Neural crest cell (in vitro differentiated cells): Measurements from ENCODE around the gene PARP15. TPM values are rescaled to one million over a fixed set of nuclear protein-coding genes. Genes with fewer than 3 reads are reported as not detected.

Source experiments
- DNase-seq: peaks from one replicate; pipeline ENCODE4 v3.0.0; 2021; ENCODE audit warnings: low read depth, mixed read lengths, low spot score
- H3K27ac Mint-ChIP-seq: one replicate; pipeline ENCODE4 v1.8.0; 2021; ENCODE audit warnings: mild to moderate bottlenecking, mixed read lengths; ENCODE audit not compliant: unreplicated experiment
- H3K27me3 Mint-ChIP-seq: 2 replicates; pipeline ENCODE4 v1.8.0; 2021; ENCODE audit warnings: low read depth, mild to moderate bottlenecking, mixed read lengths
- H3K36me3 Mint-ChIP-seq: 2 replicates; pipeline ENCODE4 v1.8.0; 2021; ENCODE audit warnings: low read depth, mild to moderate bottlenecking, mixed read lengths
- H3K4me1 Mint-ChIP-seq: 2 replicates; pipeline ENCODE4 v1.8.0; 2021; ENCODE audit warnings: mixed read lengths
- H3K4me3 Mint-ChIP-seq: one replicate; pipeline ENCODE4 v1.8.0; 2021; ENCODE audit warnings: mild to moderate bottlenecking, mixed read lengths
- H3K9me3 Mint-ChIP-seq: 2 replicates; pipeline ENCODE4 v1.8.0; 2021; ENCODE audit warnings: mixed read lengths
- CTCF ChIP-seq: fragments of 200-600 bp; sonication (generic); conservative IDR thresholded peaks from 2 replicates; pipeline ENCODE4 v1.5.0; 2021; ENCODE audit warnings: antibody characterized with exemption, mild to moderate bottlenecking
- total RNA-seq: library from RNA; stranded (reverse); gene quantifications from 2 replicates; pipeline ENCODE4 v1.2.1, GENCODE V29; 2021

PARP15 gene
- total RNA-seq, 1 donor from 2014 or later = not detected

GRCh38 chr3:122615303-122615702 lies 37.9 kb downstream of the PARP15 start:
- DNase-seq = no peak
- Mint-ChIP-seq H3K27ac (no peak overlapping the region), H3K36me3 (no peaks in the 10 kb centered on the region), H3K9me3 (no peaks in the 10 kb centered on the region), H3K4me1 (peaks cover 4% of the 10 kb centered on the region), H3K4me3 (no peak overlapping the region), H3K27me3 (peaks cover 25% of the 10 kb centered on the region)
- no peak for TF ChIP-seq CTCF

- Mint-ChIP-seq H3K4me3 (no peak overlapping the region), H3K4me1 (no peaks in the 10 kb centered on the region), H3K27ac (no peak overlapping the region), H3K9me3 (no peaks in the 10 kb centered on the region), H3K27me3 (peaks cover 37% of the 10 kb centered on the region), H3K36me3 (no peaks in the 10 kb centered on the region)
- TF ChIP-seq CTCF = no peak
- no peak for DNase-seq
Observed at GRCh38 chr3:122618614-122619013, 41.2 kb downstream of the PARP15 start.

- no peaks in the 10 kb centered on the region for H3K9me3 Mint-ChIP-seq
- no peak for DNase-seq
- no peak overlapping the region for H3K27ac Mint-ChIP-seq
- peaks cover 37% of the 10 kb centered on the region for H3K27me3 Mint-ChIP-seq
- H3K36me3 Mint-ChIP-seq = no peaks in the 10 kb centered on the region
- no peaks in the 10 kb centered on the region for H3K4me1 Mint-ChIP-seq
- no peak for TF ChIP-seq CTCF
- no peak overlapping the region for H3K4me3 Mint-ChIP-seq
Observed at GRCh38 chr3:122619040-122619439, 41.6 kb downstream of the PARP15 start.

GRCh38 chr3:122620399-122620798 lies 42.9 kb downstream of the PARP15 start:
- no peak overlapping the region for H3K4me3 Mint-ChIP-seq
- no peak for TF ChIP-seq CTCF
- H3K27ac Mint-ChIP-seq = no peak overlapping the region
- peaks cover 37% of the 10 kb centered on the region for H3K27me3 Mint-ChIP-seq
- no peaks in the 10 kb centered on the region for H3K36me3 Mint-ChIP-seq
- DNase-seq = no peak
- H3K9me3 Mint-ChIP-seq = no peaks in the 10 kb centered on the region
- H3K4me1 Mint-ChIP-seq = no peaks in the 10 kb centered on the region

GRCh38 chr3:122621112-122621511 lies 43.7 kb downstream of the PARP15 start:
- TF ChIP-seq CTCF = no peak
- Mint-ChIP-seq H3K9me3 (no peaks in the 10 kb centered on the region), H3K4me3 (no peak overlapping the region), H3K27me3 (peaks cover 37% of the 10 kb centered on the region), H3K36me3 (no peaks in the 10 kb centered on the region), H3K4me1 (no peaks in the 10 kb centered on the region), H3K27ac (no peak overlapping the region)
- no peak for DNase-seq
